ENCODE measurements around the gene PRR7. TPM values are rescaled to one million over a fixed set of nuclear protein-coding genes. Genes with fewer than 3 reads are reported as not detected.

The PRR7 gene
- total RNA-seq, 1 donor from 2014 or later = 30.9 TPM

DNA sequence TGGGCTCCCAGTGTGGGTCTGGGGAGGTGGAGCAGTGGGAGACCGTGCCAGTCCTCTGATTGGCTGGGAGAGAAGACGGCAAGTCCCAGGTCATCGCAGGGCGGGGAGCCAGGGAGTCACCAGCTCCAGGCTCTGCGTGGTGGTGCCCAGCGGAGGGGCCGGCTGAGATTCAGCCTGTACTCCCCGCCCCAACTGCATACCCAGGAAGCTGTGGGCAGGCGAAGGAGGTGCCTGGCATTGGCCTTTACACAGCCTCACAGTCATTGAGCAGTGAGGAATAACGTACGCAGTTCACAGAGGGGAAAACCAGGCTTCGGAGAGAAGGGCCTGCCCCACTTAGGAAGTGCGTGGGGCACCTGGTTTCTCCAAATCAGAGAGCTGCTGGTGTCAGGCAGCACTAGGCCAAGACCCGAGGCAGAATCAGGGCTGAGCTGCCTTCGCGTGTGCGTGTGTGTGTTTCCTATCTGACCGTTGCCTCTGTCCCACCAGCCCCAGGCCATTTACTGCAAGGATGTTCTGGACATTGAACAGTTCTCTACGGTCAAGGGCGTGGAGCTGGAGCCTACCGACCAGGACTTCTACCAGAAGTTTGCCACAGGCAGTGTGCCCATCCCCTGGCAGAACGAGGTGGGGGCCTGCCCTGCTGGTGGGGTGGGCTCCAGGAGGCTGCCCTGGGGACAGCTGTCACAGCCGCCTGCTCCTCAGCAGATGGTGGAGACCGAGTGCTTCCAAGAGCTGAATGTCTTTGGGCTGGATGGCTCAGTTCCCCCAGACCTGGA is 6.2 kb upstream of the PRR7 start:
- no peak for TF ChIP-seq CTCF (conservative IDR thresholded peaks at IDR 0.05; ENCODE audit: low read depth, low read length)
- DNase-seq (ENCODE audit: low read depth) = no peak
- H3K4me3 ChIP-seq (ENCODE audit: low read depth, low read length) = no peak overlapping the region

GRCh38 chr5:177440990-177441780 is 5.4 kb upstream of the PRR7 start:
- no peak overlapping the region for H3K4me3 ChIP-seq (ENCODE audit: low read depth, low read length)
- no peak for DNase-seq (ENCODE audit: low read depth)
- no peak for TF ChIP-seq CTCF (conservative IDR thresholded peaks at IDR 0.05; ENCODE audit: low read depth, low read length)

GRCh38 chr5:177442066-177442826 is 4.4 kb upstream of the PRR7 start:
- no peak for TF ChIP-seq CTCF (conservative IDR thresholded peaks at IDR 0.05; ENCODE audit: low read depth, low read length)
- H3K4me3 ChIP-seq (ENCODE audit: low read depth, low read length) = no peak overlapping the region
- no peak for DNase-seq (ENCODE audit: low read depth)

GRCh38 chr5:177443144-177443983 is 3.2 kb upstream of the PRR7 start:
- no peak for DNase-seq (ENCODE audit: low read depth)
- no peak for TF ChIP-seq CTCF (conservative IDR thresholded peaks at IDR 0.05; ENCODE audit: low read depth, low read length)
- no peak overlapping the region for H3K4me3 ChIP-seq (ENCODE audit: low read depth, low read length)

- DNase-seq (ENCODE audit: low read depth) = no peak
- TF ChIP-seq CTCF (conservative IDR thresholded peaks at IDR 0.05; ENCODE audit: low read depth, low read length) = no peak
- no peak overlapping the region for H3K4me3 ChIP-seq (ENCODE audit: low read depth, low read length)
Observed at GRCh38 chr5:177444106-177445051, 2.2 kb upstream of the PRR7 start.

Measured in epithelial cell of proximal tubule (primary cell).